Activated CD4-positive, alpha-beta T cell treated with anti-CD3 and anti-CD28 coated beads, Interleukin-2, amount 10 ng/mL, durations not matched to agents 7 days and 5 days (primary cell): ENCODE data around the gene EIF3A. TPM values are rescaled to one million over a fixed set of nuclear protein-coding genes. Genes with fewer than 3 reads are reported as not detected.
A peak's percentile ranks its signal among the peaks of the same experiment; 100 is the strongest.

ENCODE experiments used
- CTCF ChIA-PET: fragments of 350-600 bp; sonication (Branson Sonifier 250); formaldehyde crosslinking; loops from one replicate; lab custom pipeline; 2021; ENCODE audit warnings: antibody characterized with exemption; lab: Charles Lee
- POLR2A ChIA-PET: fragments of 350-600 bp; sonication (Branson Sonifier 250); formaldehyde crosslinking; loops from one replicate; lab custom pipeline; 2021; ENCODE audit warnings: antibody characterized with exemption; lab: Charles Lee
- DNase-seq: peaks from one replicate; pipeline ENCODE4 v3.0.0-alpha.2; 2020
- H3K27ac Mint-ChIP-seq: one replicate; pipeline ENCODE4 v1.8.0; 2021; ENCODE audit warnings: mild to moderate bottlenecking, moderate library complexity, mixed read lengths
- H3K27me3 Mint-ChIP-seq: one replicate; pipeline ENCODE4 v1.8.0; 2021; ENCODE audit warnings: mixed read lengths
- H3K36me3 Mint-ChIP-seq: one replicate; pipeline ENCODE4 v1.8.0; 2021; ENCODE audit warnings: low read depth, mixed read lengths
- H3K4me1 Mint-ChIP-seq: one replicate; pipeline ENCODE4 v1.8.0; 2021; ENCODE audit warnings: mixed read lengths
- H3K4me3 Mint-ChIP-seq: one replicate; pipeline ENCODE4 v1.8.0; 2021; ENCODE audit warnings: mild to moderate bottlenecking, moderate library complexity, mixed read lengths
- H3K9me3 Mint-ChIP-seq: one replicate; pipeline ENCODE4 v1.8.0; 2021; ENCODE audit warnings: mixed read lengths
- total RNA-seq, 2 experiments: library from RNA; stranded (reverse); gene quantifications; one replicate each; pipeline ENCODE4 v1.2.3, GENCODE V29; 2021

Gene EIF3A
- total RNA-seq, result 100 to 1,000 TPM; 132 to 145 TPM

- POLR2A ChIA-PET, result interaction anchor here (1.5 kb wide), 1 partner anchor 51 kb away, joined by 6 read pairs; no protein-coding TSS in a partner anchor
- Mint-ChIP-seq H3K4me1 (peaks cover 49% of the 10 kb centered on the region), H3K4me3 (peak within 1 kb of the TSS; percentile 99), H3K9me3 (no peaks in the 10 kb centered on the region), H3K27me3 (no peaks in the 10 kb centered on the region), H3K27ac (peak within 1 kb of the TSS; percentile 95), H3K36me3 (peaks cover 29% of the 10 kb centered on the region)
- DNase-seq, result peak; percentile 90
- CTCF ChIA-PET, result interaction anchor here (1.2 to 1.7 kb wide), 2 partner anchors 14 to 23 kb away, joined by 3 to 6 read pairs; partner anchors contain the start of gene DENND10
These were observed at the start of gene EIF3A for GRCh38 chr10:119080521-119081259. TSS of gene EIF3A (minus strand) at chr10:119080817. CDS start at chr10:119080676, 141 bp downstream.

- peaks cover 57% of the 10 kb centered on the region for H3K4me1 Mint-ChIP-seq
- H3K27me3 Mint-ChIP-seq, result no peaks in the 10 kb centered on the region
- no peak for DNase-seq
- H3K4me3 Mint-ChIP-seq, result no peak overlapping the region
- peak overlapping the region; percentile 98 for H3K27ac Mint-ChIP-seq
- peaks cover 71% of the 10 kb centered on the region for H3K36me3 Mint-ChIP-seq
- ChIA-PET POLR2A (no interaction called here), CTCF (interaction anchor here (1.0 to 1.5 kb wide), 2 partner anchors 11 to 14 kb away, joined by 3 to 8 read pairs; no protein-coding TSS in a partner anchor)
- peaks cover 5% of the 10 kb centered on the region for H3K9me3 Mint-ChIP-seq
These were observed 49.1 kb upstream of the EIF3A start for GRCh38 chr10:119129721-119130120.

- ChIA-PET POLR2A (no interaction called here), CTCF (interaction anchor here (0.6 to 0.7 kb wide), 2 partner anchors 39 to 50 kb away, joined by 3 to 4 read pairs; partner anchors contain the start of gene SFXN4)
- no peak for DNase-seq
- Mint-ChIP-seq H3K4me3 (no peak overlapping the region), H3K27me3 (no peaks in the 10 kb centered on the region), H3K4me1 (peaks cover 26% of the 10 kb centered on the region), H3K9me3 (peaks cover 3% of the 10 kb centered on the region), H3K36me3 (peaks cover 62% of the 10 kb centered on the region), H3K27ac (no peak overlapping the region)
These were observed 45.3 kb upstream of the EIF3A start for GRCh38 chr10:119125942-119126341.

GRCh38 chr10:119120875-119121274 is 40.3 kb upstream of the EIF3A start:
- POLR2A ChIA-PET, result no interaction called here
- Mint-ChIP-seq H3K27ac (no peak overlapping the region), H3K36me3 (peaks cover 50% of the 10 kb centered on the region), H3K4me1 (peaks cover 17% of the 10 kb centered on the region), H3K27me3 (no peaks in the 10 kb centered on the region), H3K9me3 (peaks cover 1% of the 10 kb centered on the region), H3K4me3 (no peak overlapping the region)
- DNase-seq, result no peak
- CTCF ChIA-PET, result interaction anchor here (0.7 kb wide), 1 partner anchor 794 kb away, joined by 3 read pairs; no protein-coding TSS in a partner anchor

- Mint-ChIP-seq H3K36me3 (peaks cover 48% of the 10 kb centered on the region), H3K9me3 (no peaks in the 10 kb centered on the region), H3K4me1 (peaks cover 16% of the 10 kb centered on the region), H3K27me3 (no peaks in the 10 kb centered on the region), H3K27ac (peak overlapping the region; percentile 50), H3K4me3 (no peak overlapping the region)
- ChIA-PET POLR2A (no interaction called here), CTCF (interaction anchor here (0.7 kb wide), 1 partner anchor 794 kb away, joined by 3 read pairs; no protein-coding TSS in a partner anchor)
- DNase-seq, result no peak
These were observed 39.8 kb upstream of the EIF3A start for GRCh38 chr10:119120413-119120867.

GRCh38 chr10:119119400-119119799 is 38.8 kb upstream of the EIF3A start:
- H3K4me3 Mint-ChIP-seq, result no peak overlapping the region
- no peaks in the 10 kb centered on the region for H3K9me3 Mint-ChIP-seq
- DNase-seq, result no peak
- peaks cover 51% of the 10 kb centered on the region for H3K36me3 Mint-ChIP-seq
- peaks cover 22% of the 10 kb centered on the region for H3K4me1 Mint-ChIP-seq
- POLR2A ChIA-PET, result interaction anchor here (0.6 kb wide), 1 partner anchor 23 kb away, joined by 3 read pairs; no protein-coding TSS in a partner anchor
- H3K27me3 Mint-ChIP-seq, result no peaks in the 10 kb centered on the region
- CTCF ChIA-PET, result interaction anchor here (0.6 to 0.7 kb wide), 2 partner anchors 19 to 407 kb away, joined by 3 to 4 read pairs; no protein-coding TSS in a partner anchor
- no peak overlapping the region for H3K27ac Mint-ChIP-seq

GRCh38 chr10:119118231-119118630 is 37.6 kb upstream of the EIF3A start:
- DNase-seq, result no peak
- no peaks in the 10 kb centered on the region for H3K27me3 Mint-ChIP-seq
- no peak overlapping the region for H3K27ac Mint-ChIP-seq
- ChIA-PET CTCF (interaction anchor here (1.1 to 1.2 kb wide), 2 partner anchors 9 to 12 kb away, joined by 5 to 8 read pairs; no protein-coding TSS in a partner anchor), POLR2A (interaction anchor here (0.7 kb wide), 1 partner anchor 55 kb away, joined by 4 read pairs; no protein-coding TSS in a partner anchor)
- H3K4me1 Mint-ChIP-seq, result peaks cover 32% of the 10 kb centered on the region
- H3K9me3 Mint-ChIP-seq, result no peaks in the 10 kb centered on the region
- H3K36me3 Mint-ChIP-seq, result peaks cover 60% of the 10 kb centered on the region
- H3K4me3 Mint-ChIP-seq, result no peak overlapping the region

- Mint-ChIP-seq H3K4me1 (peaks cover 29% of the 10 kb centered on the region), H3K9me3 (no peaks in the 10 kb centered on the region), H3K27ac (no peak overlapping the region), H3K4me3 (no peak overlapping the region), H3K27me3 (no peaks in the 10 kb centered on the region), H3K36me3 (peaks cover 52% of the 10 kb centered on the region)
- no peak for DNase-seq
- POLR2A ChIA-PET, result no interaction called here
- CTCF ChIA-PET, result interaction anchor here (0.9 to 1.6 kb wide), 4 partner anchors 11 to 16 kb away, joined by 3 to 6 read pairs (median 3); partner anchors contain the start of gene DENND10
These were observed 35.8 kb upstream of the EIF3A start for GRCh38 chr10:119116326-119116951.

GRCh38 chr10:119115926-119116325 is 35.3 kb upstream of the EIF3A start:
- POLR2A ChIA-PET, result no interaction called here
- peaks cover 48% of the 10 kb centered on the region for H3K36me3 Mint-ChIP-seq
- H3K27ac Mint-ChIP-seq, result no peak overlapping the region
- H3K27me3 Mint-ChIP-seq, result no peaks in the 10 kb centered on the region
- H3K9me3 Mint-ChIP-seq, result no peaks in the 10 kb centered on the region
- no peak for DNase-seq
- no peak overlapping the region for H3K4me3 Mint-ChIP-seq
- CTCF ChIA-PET, result interaction anchor here (0.9 to 1.6 kb wide), 4 partner anchors 10 to 16 kb away, joined by 3 to 6 read pairs (median 3); partner anchors contain the start of gene DENND10
- H3K4me1 Mint-ChIP-seq, result peaks cover 29% of the 10 kb centered on the region

GRCh38 chr10:119113751-119114732 is 33.4 kb upstream of the EIF3A start:
- DNase-seq, result no peak
- peaks cover 46% of the 10 kb centered on the region for H3K36me3 Mint-ChIP-seq
- H3K4me1 Mint-ChIP-seq, result peaks cover 18% of the 10 kb centered on the region
- H3K27me3 Mint-ChIP-seq, result no peaks in the 10 kb centered on the region
- peak overlapping the region; percentile 75 for H3K27ac Mint-ChIP-seq
- H3K9me3 Mint-ChIP-seq, result no peaks in the 10 kb centered on the region
- no peak overlapping the region for H3K4me3 Mint-ChIP-seq
- CTCF ChIA-PET, result interaction anchor here (0.9 to 1.2 kb wide), 2 partner anchors 9 to 17 kb away, joined by 3 to 5 read pairs; no protein-coding TSS in a partner anchor
- POLR2A ChIA-PET, result no interaction called here

GRCh38 chr10:119112056-119112455 is 31.4 kb upstream of the EIF3A start:
- peaks cover 42% of the 10 kb centered on the region for H3K36me3 Mint-ChIP-seq
- no peaks in the 10 kb centered on the region for H3K9me3 Mint-ChIP-seq
- POLR2A ChIA-PET, result no interaction called here
- CTCF ChIA-PET, result interaction anchor here (1.2 kb wide), 1 partner anchor 16 kb away, joined by 3 read pairs; no protein-coding TSS in a partner anchor
- H3K27me3 Mint-ChIP-seq, result no peaks in the 10 kb centered on the region
- H3K4me3 Mint-ChIP-seq, result no peak overlapping the region
- no peak for DNase-seq
- H3K27ac Mint-ChIP-seq, result no peak overlapping the region
- peaks cover 24% of the 10 kb centered on the region for H3K4me1 Mint-ChIP-seq
